ENCODE results near the gene OST4. TPM values are rescaled to one million over a fixed set of nuclear protein-coding genes. Genes with fewer than 3 reads are reported as not detected.

The OST4 gene
- total and polyA plus RNA-seq, 11 donors: 215 to 517 (median 343) TPM

GRCh38 chr2:27095427-27095744 lies 23.9 kb upstream of the OST4 start:
- no peaks in the 10 kb centered on the region for H3K36me3 ChIP-seq
- no peak for DNase-seq
- no peaks in the 10 kb centered on the region for H3K27me3 ChIP-seq
- H3K4me1 ChIP-seq: peaks cover 0 to 20% (median 8%) of the 10 kb centered on the region in 12 donors
- no peak for ATAC-seq
- whole genome bisulfite sequencing, 4 donors: 92 to 100% (median 97%) methylated on average over 2 of the region's 2 CpGs
- no peak for TF ChIP-seq POLR2A (IDR thresholded peaks at IDR 0.05)
- TF ChIP-seq, protein P1, sequence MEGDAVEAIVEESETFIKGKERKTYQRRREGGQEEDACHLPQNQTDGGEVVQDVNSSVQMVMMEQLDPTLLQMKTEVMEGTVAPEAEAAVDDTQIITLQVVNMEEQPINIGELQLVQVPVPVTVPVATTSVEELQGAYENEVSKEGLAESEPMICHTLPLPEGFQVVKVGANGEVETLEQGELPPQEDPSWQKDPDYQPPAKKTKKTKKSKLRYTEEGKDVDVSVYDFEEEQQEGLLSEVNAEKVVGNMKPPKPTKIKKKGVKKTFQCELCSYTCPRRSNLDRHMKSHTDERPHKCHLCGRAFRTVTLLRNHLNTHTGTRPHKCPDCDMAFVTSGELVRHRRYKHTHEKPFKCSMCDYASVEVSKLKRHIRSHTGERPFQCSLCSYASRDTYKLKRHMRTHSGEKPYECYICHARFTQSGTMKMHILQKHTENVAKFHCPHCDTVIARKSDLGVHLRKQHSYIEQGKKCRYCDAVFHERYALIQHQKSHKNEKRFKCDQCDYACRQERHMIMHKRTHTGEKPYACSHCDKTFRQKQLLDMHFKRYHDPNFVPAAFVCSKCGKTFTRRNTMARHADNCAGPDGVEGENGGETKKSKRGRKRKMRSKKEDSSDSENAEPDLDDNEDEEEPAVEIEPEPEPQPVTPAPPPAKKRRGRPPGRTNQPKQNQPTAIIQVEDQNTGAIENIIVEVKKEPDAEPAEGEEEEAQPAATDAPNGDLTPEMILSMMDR (IDR thresholded peaks at IDR 0.05): no peak
- no peaks in the 10 kb centered on the region for H3K9me3 ChIP-seq
- no peak overlapping the region for H3K4me3 ChIP-seq
- H3K27ac ChIP-seq: no peak overlapping the region
- intact Hi-C loops (cut with DNase I): loop anchor here in 7 of 10 donors (5.0 to 10.0 kb wide), 6 partner anchors 97 to 251 kb away; partner anchors contain the start of genes TRIM54 (in 4 of the 7), DNAJC5G (in 1 of the 7) and DPYSL5 (in 1 of the 7)

- WGBS, 4 donors: 92 to 95% (median 94%) methylated on average over 24 of the region's 24 CpGs
- H3K4me1 ChIP-seq: peaks cover 0 to 20% (median 8%) of the 10 kb centered on the region in 12 donors
- intact Hi-C loops (cut with DNase I): loop anchor here in 2 of 10 donors (10.0 kb wide), 2 partner anchors 190 to 250 kb away; partner anchors contain the start of genes DPYSL5 (in 1 of the 2) and TRIM54 (in 1 of the 2)
These were observed 23.0 kb upstream of the OST4 start for GRCh38 chr2:27094353-27094984.

GRCh38 chr2:27093430-27094352 lies 22.2 kb upstream of the OST4 start:
- ATAC-seq: no peak
- H3K36me3 ChIP-seq: no peaks in the 10 kb centered on the region
- no peak for DNase-seq
- 85 to 97% (median 88%) methylated on average over 5 to 6 of the region's 6 CpGs for WGBS, 4 donors
- intact Hi-C loops (cut with DNase I): loop anchor here in 2 of 10 donors (10.0 kb wide), 2 partner anchors 191 to 249 kb away; partner anchors contain the start of genes DPYSL5 (in 1 of the 2) and TRIM54 (in 1 of the 2)
- H3K27me3 ChIP-seq: no peaks in the 10 kb centered on the region
- TF ChIP-seq, protein P1 (IDR thresholded peaks at IDR 0.05): no peak
- no peak for TF ChIP-seq POLR2A (IDR thresholded peaks at IDR 0.05)
- peaks cover 0 to 20% (median 8%) of the 10 kb centered on the region in 12 donors for H3K4me1 ChIP-seq
- no peak overlapping the region for H3K4me3 ChIP-seq
- no peak overlapping the region for H3K27ac ChIP-seq
- H3K9me3 ChIP-seq: no peaks in the 10 kb centered on the region

More at GRCh38 chr2:27094353-27094984, 23.0 kb upstream of the OST4 start:
- TF ChIP-seq POLR2A (IDR thresholded peaks at IDR 0.05): no peak
- TF ChIP-seq, protein P1 (IDR thresholded peaks at IDR 0.05): no peak
- no peak overlapping the region for H3K4me3 ChIP-seq
- no peak for DNase-seq
- no peaks in the 10 kb centered on the region for H3K9me3 ChIP-seq
- H3K36me3 ChIP-seq: no peaks in the 10 kb centered on the region
- no peaks in the 10 kb centered on the region for H3K27me3 ChIP-seq
- ATAC-seq: no peak
- H3K27ac ChIP-seq: no peak overlapping the region
